ENCODE measurements around the gene ARHGAP22. TPM values are rescaled to one million over a fixed set of nuclear protein-coding genes. Genes with fewer than 3 reads are reported as not detected.

Gene ARHGAP22
- total and polyA plus RNA-seq, 4 donors = 0.23 to 2.3 (median 0.54) TPM

DNA sequence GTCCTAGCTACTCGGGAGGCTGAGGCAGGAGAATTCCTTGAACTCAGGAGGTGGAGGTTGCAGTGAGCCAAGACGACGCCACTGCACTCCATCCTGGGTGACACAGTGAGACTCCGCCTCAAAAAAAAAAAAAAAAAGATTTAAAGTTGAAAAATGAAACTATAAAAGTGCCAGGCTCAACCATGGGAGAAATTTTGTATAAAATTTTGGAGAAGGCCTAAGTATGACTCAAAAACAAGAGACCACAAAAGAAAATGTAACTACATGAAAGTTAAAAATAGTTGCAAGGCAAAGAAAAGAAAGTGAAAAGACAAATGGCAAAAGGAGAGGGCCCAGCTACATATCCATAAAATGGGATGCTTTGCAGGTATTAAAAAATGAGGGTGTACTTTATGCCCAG, 104.1 kb downstream of the ARHGAP22 start:
- no peak overlapping the region for H3K9ac ChIP-seq (ENCODE audit: low read depth in 1 of 2, low read length in 2 of 2)
- no peaks in the 10 kb centered on the region for H3K4me1 ChIP-seq (ENCODE audit: control insufficient read depth in 4 of 4, insufficient read depth in 4 of 4, low read length in 3 of 4)
- no peak overlapping the region for H3K4me3 ChIP-seq (ENCODE audit: low read depth in 1 of 3, low read length in 3 of 3)
- peaks cover 0 to 3% (median 0%) of the 10 kb centered on the region in 4 donors for H3K27me3 ChIP-seq (ENCODE audit: control insufficient read depth in 4 of 4, insufficient read depth in 4 of 4, low read length in 3 of 4)
- DNase-seq (ENCODE audit: low spot score) = no peak
- no peaks in the 10 kb centered on the region for H3K9me3 ChIP-seq (ENCODE audit: control insufficient read depth in 4 of 4, low read length in 3 of 4)
- TF ChIP-seq NR2F2 (IDR thresholded peaks at IDR 0.05) = no peak
- TF ChIP-seq FOXA2 (IDR thresholded peaks at IDR 0.05) = no peak
- TF ChIP-seq YY1 (IDR thresholded peaks at IDR 0.05) = no peak
- TF ChIP-seq EGR1 (IDR thresholded peaks at IDR 0.05; ENCODE audit: low read depth in 2 of 2) = no peak
- WGBS = 91% methylated on average over 4 of the region's 4 CpGs
- H3K36me3 ChIP-seq (ENCODE audit: control insufficient read depth in 4 of 4, insufficient read depth in 3 of 4, low read depth in 1 of 4, low read length in 3 of 4) = no peaks in the 10 kb centered on the region
- H3K27ac ChIP-seq (ENCODE audit: low read depth in 1 of 2, low read length in 2 of 2) = no peak overlapping the region

GRCh38 chr10:48498940-48499510, 105.8 kb downstream of the ARHGAP22 start:
- H3K4me1 ChIP-seq (ENCODE audit: control insufficient read depth in 4 of 4, insufficient read depth in 4 of 4, low read length in 3 of 4) = no peaks in the 10 kb centered on the region
- DNase-seq (ENCODE audit: low spot score) = no peak
- WGBS = 96% methylated on average over 11 of the region's 11 CpGs
- no peak overlapping the region for H3K4me3 ChIP-seq (ENCODE audit: low read depth in 1 of 3, low read length in 3 of 3)
- no peaks in the 10 kb centered on the region for H3K36me3 ChIP-seq (ENCODE audit: control insufficient read depth in 4 of 4, insufficient read depth in 3 of 4, low read depth in 1 of 4, low read length in 3 of 4)
- TF ChIP-seq HNF4A (conservative IDR thresholded peaks at IDR 0.05) = no peak
- no peak for TF ChIP-seq NR2F2 (IDR thresholded peaks at IDR 0.05)
- TF ChIP-seq SP1 (IDR thresholded peaks at IDR 0.05) = no peak
- no peak for TF ChIP-seq EGR1 (IDR thresholded peaks at IDR 0.05; ENCODE audit: low read depth in 2 of 2)
- no peaks in the 10 kb centered on the region for H3K27me3 ChIP-seq (ENCODE audit: control insufficient read depth in 4 of 4, insufficient read depth in 4 of 4, low read length in 3 of 4)
- no peaks in the 10 kb centered on the region for H3K9me3 ChIP-seq (ENCODE audit: control insufficient read depth in 4 of 4, low read length in 3 of 4)
- H3K9ac ChIP-seq (ENCODE audit: low read depth in 1 of 2, low read length in 2 of 2) = no peak overlapping the region
- H3K27ac ChIP-seq (ENCODE audit: low read depth in 1 of 2, low read length in 2 of 2) = no peak overlapping the region

DNA sequence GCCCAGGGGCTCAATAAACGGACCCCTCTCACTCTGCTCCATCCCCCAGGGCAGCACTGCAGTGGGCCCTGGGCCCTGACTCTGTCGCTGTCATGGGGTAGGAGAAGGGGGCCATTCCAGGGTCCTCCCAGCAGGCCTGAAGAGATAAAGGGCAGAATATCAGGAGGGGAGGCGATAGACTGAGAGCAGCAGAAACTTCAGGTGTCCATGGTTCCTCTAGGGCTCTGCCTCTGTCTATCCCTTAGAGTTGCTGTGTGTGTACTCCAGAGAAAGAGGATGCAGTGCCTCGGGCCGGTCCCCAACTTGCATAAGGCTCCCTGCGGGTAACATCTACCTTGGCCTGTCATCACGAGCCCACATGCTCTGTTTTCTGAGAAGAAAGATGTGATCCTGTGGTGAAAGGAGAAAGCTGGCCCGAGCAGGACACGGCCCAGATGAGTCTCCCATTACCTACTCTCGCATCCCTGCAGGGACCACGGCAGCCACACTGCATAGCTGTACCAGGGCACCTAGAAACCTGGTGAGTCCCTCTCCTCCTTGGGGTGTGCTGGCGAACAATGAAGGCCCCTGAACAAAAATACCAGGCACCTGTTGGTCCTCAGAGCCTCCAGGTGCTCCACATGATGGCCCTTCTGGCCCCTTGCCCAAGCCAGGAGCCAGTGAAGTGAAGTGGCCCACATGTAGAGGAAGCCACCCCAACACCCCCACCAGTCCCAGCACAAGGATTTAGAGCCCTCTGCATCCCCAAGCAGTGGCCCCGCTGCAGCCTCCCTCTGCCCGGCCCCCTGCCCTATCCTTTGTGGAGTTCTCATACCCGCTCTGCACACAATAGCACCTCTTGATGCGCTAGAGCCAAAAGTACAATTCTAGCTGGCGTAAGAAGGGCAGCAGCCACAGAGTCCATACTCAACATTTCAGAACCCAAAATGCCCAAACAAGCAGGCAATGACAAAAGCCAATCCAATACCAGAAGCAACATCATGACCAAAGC, 106.8 kb downstream of the ARHGAP22 start:
- DNase-seq (ENCODE audit: low spot score) = no peak
- H3K4me3 ChIP-seq (ENCODE audit: low read depth in 1 of 3, low read length in 3 of 3) = no peak overlapping the region
- 93% methylated on average over 17 of the region's 17 CpGs for WGBS

More for the DNA sequence above, 106.8 kb downstream of the ARHGAP22 start:
- Histone ChIP-seq H3K9ac (ENCODE audit: low read depth in 1 of 2, low read length in 2 of 2) (no peak overlapping the region), H3K9me3 (ENCODE audit: control insufficient read depth in 4 of 4, low read length in 3 of 4) (no peaks in the 10 kb centered on the region), H3K36me3 (ENCODE audit: control insufficient read depth in 4 of 4, insufficient read depth in 3 of 4, low read depth in 1 of 4, low read length in 3 of 4) (no peaks in the 10 kb centered on the region), H3K4me1 (ENCODE audit: control insufficient read depth in 4 of 4, insufficient read depth in 4 of 4, low read length in 3 of 4) (no peaks in the 10 kb centered on the region), H3K27ac (ENCODE audit: low read depth in 1 of 2, low read length in 2 of 2) (no peak overlapping the region), H3K27me3 (ENCODE audit: control insufficient read depth in 4 of 4, insufficient read depth in 4 of 4, low read length in 3 of 4) (no peaks in the 10 kb centered on the region)
- TF ChIP-seq TAF1 (conservative IDR thresholded peaks at IDR 0.05) (no peak), HNF4G (IDR thresholded peaks at IDR 0.05) (no peak), FOXA1 (IDR thresholded peaks at IDR 0.05) (no peak), SP1 (IDR thresholded peaks at IDR 0.05) (no peak), RAD21 (IDR thresholded peaks at IDR 0.05) (no peak), NR2F2 (IDR thresholded peaks at IDR 0.05) (no peak), HNF4A (conservative IDR thresholded peaks at IDR 0.05) (no peak), FOXA2 (IDR thresholded peaks at IDR 0.05) (no peak), MAX (IDR thresholded peaks at IDR 0.05) (no peak), EGR1 (IDR thresholded peaks at IDR 0.05; ENCODE audit: low read depth in 2 of 2) (no peak), RXRA (IDR thresholded peaks at IDR 0.05) (no peak), REST (IDR thresholded peaks at IDR 0.05) (no peak), CTCF (IDR thresholded peaks at IDR 0.05; ENCODE audit: low read depth, low read length, missing input control) (no peak)
- TF ChIP-seq, protein P1, sequence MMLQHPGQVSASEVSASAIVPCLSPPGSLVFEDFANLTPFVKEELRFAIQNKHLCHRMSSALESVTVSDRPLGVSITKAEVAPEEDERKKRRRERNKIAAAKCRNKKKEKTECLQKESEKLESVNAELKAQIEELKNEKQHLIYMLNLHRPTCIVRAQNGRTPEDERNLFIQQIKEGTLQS (IDR thresholded peaks at IDR 0.05) = no peak
- TF ChIP-seq, protein P2, sequence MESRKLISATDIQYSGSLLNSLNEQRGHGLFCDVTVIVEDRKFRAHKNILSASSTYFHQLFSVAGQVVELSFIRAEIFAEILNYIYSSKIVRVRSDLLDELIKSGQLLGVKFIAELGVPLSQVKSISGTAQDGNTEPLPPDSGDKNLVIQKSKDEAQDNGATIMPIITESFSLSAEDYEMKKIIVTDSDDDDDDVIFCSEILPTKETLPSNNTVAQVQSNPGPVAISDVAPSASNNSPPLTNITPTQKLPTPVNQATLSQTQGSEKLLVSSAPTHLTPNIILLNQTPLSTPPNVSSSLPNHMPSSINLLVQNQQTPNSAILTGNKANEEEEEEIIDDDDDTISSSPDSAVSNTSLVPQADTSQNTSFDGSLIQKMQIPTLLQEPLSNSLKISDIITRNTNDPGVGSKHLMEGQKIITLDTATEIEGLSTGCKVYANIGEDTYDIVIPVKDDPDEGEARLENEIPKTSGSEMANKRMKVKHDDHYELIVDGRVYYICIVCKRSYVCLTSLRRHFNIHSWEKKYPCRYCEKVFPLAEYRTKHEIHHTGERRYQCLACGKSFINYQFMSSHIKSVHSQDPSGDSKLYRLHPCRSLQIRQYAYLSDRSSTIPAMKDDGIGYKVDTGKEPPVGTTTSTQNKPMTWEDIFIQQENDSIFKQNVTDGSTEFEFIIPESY (IDR thresholded peaks at IDR 0.05) = no peak
